GM19238 (cell line): ENCODE results near the gene SUPT4H1.
A peak's percentile ranks its signal among the peaks of the same experiment; 100 is the strongest.
"Not testable (repeated sequence)": the region's sequence is repeated elsewhere in the genome, so short reads cannot be mapped to it uniquely, and the experiment has no call there.

Source experiments
- DNase-seq: peaks from one replicate; pipeline ENCODE4 v3.0.0; 2011; ENCODE audit warnings: low spot score; ENCODE audit not compliant: insufficient read length

The SUPT4H1 gene

DNA sequence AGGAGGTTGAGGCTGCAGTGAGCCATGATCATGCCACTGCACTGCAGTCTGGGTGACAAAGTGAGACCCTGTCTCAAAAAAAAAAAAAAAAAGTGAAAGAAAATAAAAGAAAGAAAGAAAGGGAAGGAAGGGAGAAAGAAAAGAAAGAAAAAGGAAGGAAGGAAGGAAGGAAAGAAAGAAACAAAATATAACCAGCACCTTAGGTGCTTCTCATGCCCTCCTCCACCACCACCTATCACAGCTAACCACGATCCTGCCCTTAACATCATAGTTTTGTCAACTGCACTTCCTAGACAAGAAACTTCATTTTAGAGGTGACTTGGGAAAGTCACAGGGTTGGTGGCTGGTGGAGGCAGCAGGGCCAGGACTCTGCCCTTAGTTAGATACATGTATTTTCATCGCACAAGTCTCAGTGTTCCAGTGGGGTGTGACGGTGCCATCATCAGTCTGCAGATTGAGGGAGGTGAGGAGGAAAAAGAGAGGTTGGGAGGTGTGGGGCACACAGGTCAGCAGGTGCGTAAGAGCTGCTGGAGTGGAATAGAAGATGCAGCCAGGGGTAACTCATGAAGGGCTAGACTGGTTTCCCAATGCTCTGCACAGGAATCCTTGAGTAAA lies 10.0 kb downstream of the SUPT4H1 start:
- DNase-seq = no peak

- not testable (repeated sequence) for DNase-seq
These were observed 10.7 kb downstream of the SUPT4H1 start for GRCh38 chr17:58341136-58341860.

DNA sequence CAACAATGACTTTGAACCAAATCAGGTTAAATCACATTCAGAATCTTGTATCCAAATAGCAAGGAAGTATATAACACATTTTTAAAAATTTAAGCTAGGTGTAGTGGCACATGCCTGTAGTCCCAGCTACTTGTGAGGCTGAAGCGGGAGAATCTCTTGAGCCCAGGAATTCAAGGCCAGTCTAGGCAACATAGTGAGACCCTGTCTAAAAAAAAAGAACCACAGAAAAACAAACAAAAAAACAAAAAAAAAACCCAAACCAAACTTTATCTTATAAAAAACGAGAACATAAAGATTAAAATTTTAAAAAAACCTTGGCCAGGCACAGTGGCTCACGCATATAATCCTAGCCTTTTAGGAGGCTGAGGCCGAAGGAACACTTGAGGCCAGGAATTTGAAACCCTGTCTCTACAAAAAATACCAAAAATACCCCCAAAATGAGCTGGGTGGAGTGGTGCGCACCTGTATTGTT lies 11.6 kb downstream of the SUPT4H1 start:
- no peak for DNase-seq

- DNase-seq = no peak
These were observed 12.1 kb downstream of the SUPT4H1 start for GRCh38 chr17:58339755-58340404.

- no peak for DNase-seq
These were observed 12.9 kb downstream of the SUPT4H1 start for GRCh38 chr17:58338841-58339754.

DNA sequence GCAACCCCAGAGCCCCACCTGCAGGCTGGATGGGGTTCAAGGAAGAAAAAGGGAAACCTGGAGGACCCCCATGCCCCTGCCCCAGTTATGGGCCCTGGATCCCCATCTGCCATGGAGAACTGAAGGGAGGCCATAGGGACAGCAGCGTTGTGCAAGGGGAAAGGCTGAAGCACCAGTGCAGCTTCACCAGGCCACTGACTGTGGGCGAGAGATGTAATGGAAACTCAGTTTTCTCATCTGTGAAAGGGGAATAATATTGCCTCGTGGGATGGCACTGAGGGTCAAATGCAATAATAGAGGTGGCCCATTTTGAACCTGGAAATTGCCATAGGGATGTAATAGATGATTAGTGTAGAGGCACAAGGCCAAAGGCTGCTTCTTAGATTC lies 13.6 kb downstream of the SUPT4H1 start:
- DNase-seq = no peak

GRCh38 chr17:58337600-58338453 lies 14.2 kb downstream of the SUPT4H1 start:
- peak; percentile 57 for DNase-seq

DNA sequence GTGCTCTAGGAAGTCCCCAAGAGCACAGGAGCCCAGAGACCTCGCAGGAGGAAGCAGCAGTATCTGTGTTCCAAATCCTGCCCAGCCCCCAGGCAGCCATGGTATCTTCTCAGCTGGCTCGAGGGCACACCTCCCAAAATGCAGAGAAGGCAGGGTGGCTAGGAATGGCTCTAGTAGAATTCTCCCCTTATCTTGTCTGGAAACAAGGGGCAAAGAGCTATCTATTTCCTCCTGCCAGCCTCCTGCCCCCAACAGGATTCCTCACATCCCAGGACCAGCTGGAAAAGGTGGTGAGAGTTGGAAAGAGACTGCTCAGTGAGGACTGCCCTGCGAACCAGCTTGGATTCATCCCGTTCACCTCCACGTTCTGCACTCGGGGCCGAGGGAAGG lies 14.8 kb downstream of the SUPT4H1 start:
- no peak for DNase-seq

DNA sequence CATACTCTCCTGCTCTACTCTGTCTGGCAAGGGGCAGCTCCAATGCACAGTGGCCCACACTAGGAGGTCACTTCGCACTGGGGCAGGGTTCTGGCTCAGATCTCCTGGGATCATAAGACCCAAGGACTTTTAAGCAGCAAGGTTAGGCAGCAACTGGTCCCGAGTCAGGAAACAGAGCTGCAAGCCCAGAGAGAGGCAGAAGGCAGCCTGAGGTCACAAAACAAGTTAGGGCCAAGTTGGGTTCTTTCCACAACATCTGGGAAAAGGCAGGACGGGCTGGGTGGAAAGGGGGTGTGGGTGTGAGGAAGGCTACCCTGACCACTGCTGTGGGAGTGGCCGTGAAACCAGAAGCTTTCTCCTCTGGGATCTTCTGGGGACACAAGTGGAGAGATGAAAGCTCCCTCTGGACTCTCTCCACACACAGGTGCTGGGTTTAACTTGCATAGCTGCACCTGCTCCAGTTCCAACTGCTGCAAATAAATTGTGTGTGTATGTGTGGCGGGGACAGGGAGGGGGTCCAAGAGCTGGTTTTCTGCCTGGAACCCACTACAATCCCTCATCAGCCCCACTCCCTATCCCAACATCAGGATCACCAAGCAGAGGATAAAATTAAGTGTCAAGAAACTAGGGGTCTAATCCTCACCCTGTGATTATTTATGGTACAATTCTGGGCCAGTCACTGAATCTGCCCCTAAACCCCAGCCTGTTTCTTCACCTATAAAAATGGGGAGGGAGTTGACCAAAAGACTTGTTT lies 15.4 kb downstream of the SUPT4H1 start:
- no peak for DNase-seq

DNA sequence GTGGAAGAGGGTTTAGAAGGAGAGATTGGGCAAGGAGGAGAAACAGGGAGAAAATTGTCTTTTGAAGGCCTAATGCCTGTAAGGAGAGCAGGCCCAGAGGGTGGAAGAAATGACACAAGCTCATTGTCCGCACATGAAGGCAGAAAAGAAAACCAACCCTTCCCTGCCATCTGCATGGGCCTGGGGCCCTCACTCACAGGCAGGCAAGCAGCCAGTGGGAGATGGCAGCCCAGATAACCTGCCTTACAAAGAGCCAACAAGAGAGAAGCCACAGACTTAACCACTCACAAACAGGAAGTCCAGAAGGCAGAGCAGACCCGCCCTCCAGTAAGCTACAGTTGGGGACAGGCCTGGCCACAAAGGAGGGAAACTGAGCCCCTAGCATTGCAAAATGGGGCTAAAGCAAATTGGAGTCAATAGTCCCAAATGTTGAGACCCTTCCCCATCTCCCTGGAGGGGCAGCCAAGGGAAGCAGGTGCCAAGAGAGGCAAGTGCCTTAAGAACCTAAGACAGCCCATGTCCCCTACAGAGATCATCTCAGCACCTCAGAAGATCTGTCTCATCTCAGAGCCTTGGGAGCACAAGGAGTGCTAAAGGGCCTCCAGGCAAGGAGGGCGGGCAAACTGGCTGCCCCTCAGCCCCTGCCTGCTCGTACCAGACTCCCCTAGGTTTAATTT lies 16.1 kb downstream of the SUPT4H1 start:
- no peak for DNase-seq

DNA sequence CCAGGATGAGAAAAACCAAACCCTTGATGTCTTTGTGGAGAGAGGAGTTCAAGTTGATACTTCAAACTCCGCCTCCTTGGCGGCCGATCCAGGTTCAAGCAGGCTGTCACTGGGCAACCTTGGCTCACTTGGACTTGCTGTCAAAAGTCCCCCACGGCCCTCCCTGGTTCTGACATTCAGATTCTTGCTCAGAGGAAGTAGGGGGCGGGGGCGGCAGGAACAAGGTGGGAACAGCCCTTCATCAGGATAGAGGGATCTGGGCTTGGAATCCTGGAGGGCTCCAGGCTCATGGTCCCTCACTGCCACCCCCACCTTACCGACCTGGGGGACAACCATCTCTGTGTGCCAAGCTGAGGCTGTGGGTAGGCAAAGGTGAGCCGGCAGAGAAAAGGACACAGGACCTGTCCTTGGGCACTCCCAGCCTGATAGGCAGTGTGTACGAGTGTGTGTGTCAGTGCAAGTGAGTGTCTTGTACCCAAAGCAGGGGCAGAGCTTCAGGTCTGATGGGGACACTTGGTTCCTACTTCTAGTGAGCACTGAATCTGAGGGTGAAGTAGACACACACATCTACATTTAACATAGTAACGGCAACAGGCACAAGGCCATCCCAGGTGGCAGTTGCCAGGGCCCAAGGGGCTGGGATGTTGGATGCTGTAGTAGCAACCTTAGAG lies 16.8 kb downstream of the SUPT4H1 start:
- no peak for DNase-seq

GRCh38 chr17:58334661-58335060 lies 17.3 kb downstream of the SUPT4H1 start:
- DNase-seq = no peak

DNA sequence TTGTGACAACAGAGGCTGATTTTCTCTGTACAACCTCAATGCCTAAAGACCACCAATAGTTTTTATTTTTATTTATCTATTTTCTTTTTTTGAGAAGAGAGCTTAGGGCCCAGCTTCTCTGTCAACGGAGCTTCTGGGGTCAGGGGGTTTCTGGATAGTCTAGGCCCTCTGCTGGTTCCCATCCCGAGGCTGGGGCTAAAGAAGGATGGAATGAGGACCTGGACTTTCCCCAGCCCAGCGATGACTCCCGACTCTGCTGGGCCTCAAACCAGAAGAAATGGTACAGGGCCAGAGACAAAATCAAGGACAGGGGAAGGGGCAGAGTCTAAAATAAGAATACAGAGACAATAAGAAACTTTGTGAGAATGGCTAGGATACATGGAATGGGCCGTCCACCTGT lies 17.7 kb downstream of the SUPT4H1 start:
- DNase-seq = no peak

DNA sequence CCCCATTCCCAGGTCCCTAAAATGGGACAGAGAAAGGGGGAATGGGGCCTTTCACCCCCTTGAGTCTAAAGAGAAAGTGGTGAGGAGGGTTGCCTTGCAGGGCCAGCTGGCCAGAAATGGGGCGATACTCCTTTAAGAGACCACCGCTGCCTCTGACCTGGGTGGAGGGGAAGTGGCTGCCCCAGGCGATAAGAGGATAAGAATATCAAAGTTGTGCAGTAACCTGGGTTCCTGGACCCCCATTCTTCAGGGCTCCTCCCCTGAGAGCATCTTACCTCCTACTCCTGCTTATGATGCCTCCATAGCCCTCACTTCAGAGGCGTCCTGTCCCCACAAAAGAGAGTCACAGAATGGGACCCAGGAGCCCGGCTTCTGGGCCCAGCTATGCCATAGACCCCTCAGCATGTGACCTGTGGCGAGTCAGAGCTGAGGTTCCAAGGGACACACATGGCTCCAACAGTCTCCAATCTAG lies 18.2 kb downstream of the SUPT4H1 start:
- no peak for DNase-seq

- DNase-seq = no peak
These were observed 18.9 kb downstream of the SUPT4H1 start for GRCh38 chr17:58332778-58333735.

DNA sequence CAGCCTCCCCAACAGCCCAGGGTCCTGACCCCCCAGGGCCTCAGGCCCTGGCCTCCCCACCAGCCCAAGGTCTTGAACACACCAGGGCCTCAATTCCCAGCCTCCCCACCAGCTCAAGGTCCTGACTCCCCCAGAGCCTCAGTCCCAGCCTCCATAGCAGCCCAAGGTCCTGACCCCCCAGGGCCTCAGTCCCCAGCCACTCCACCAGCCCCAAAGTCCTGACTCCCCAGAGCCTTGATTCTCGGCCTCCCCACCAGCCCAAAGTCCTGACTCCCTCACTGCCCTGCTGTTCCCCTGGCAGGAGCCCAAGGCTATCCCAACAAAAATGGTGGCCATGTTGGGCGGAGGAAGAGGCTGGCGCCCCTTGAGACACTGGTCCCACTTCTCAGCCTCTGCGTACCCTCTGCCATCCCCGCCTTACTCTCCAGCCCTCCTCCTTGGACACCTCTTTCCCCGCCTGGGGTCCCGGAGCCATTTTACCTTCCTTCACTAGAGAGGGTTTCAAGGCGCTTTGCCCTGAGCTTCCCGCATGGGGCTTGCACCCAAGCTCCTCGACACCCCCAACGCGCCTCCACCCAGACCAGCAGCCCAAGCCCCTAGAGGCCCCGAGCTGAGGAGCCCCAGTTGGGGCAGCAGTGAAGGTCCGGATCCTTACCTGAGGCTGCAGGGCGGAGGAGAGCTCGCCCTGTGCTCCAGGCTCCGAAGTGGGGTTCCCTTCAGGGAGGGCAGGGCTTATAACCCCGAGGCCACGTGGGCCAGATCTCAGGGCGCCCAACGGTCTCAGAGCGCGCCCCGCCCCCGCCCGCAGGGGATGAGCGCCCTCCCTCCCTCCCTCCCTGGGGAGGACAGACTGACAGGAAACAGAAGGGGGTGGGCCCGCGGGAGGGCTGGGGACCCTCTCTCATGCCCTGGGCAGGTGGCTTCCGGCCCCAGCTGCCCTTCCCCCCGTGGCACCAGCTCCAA lies 19.9 kb downstream of the SUPT4H1 start:
- DNase-seq = peak; percentile 58
